Measurements from ENCODE around the gene ZNF526.
"Not testable (repeated sequence)": the region's sequence is repeated elsewhere in the genome, so short reads cannot be mapped to it uniquely, and the experiment has no call there.

ZNF526 gene

GRCh38 chr19:42247640-42248199 is 27.6 kb downstream of the ZNF526 start:
- no peak for DNase-seq (ENCODE audit: low read depth)

- DNase-seq (ENCODE audit: low read depth) = no peak
Measured at GRCh38 chr19:42248270-42249148, 28.4 kb downstream of the ZNF526 start.

GRCh38 chr19:42249149-42249750 is 29.1 kb downstream of the ZNF526 start:
- DNase-seq (ENCODE audit: low read depth) = no peak

GRCh38 chr19:42249769-42250168 is 29.7 kb downstream of the ZNF526 start:
- DNase-seq (ENCODE audit: low read depth) = no peak

GRCh38 chr19:42250183-42250665 is 30.1 kb downstream of the ZNF526 start:
- DNase-seq (ENCODE audit: low read depth) = no peak

- DNase-seq (ENCODE audit: low read depth) = no peak
Measured at GRCh38 chr19:42250666-42251531, 30.8 kb downstream of the ZNF526 start.

GRCh38 chr19:42251572-42252358 is 31.7 kb downstream of the ZNF526 start:
- DNase-seq (ENCODE audit: low read depth) = no peak

GRCh38 chr19:42252365-42253244 is 32.5 kb downstream of the ZNF526 start:
- DNase-seq (ENCODE audit: low read depth) = no peak

- no peak for DNase-seq (ENCODE audit: low read depth)
Measured at GRCh38 chr19:42253245-42254088, 33.4 kb downstream of the ZNF526 start.

GRCh38 chr19:42254089-42254849 is 34.2 kb downstream of the ZNF526 start:
- peak; percentile 68 for DNase-seq (ENCODE audit: low read depth)

GRCh38 chr19:42254850-42255765 is 35.0 kb downstream of the ZNF526 start, which contains the start of gene ERF:
Gene ERF (minus strand): TSS chr19:42255128. CDS start chr19:42254999, 129 bp downstream.
- peak; percentile 85 for DNase-seq (ENCODE audit: low read depth)

GRCh38 chr19:42255766-42256745 is 35.9 kb downstream of the ZNF526 start:
- DNase-seq (ENCODE audit: low read depth) = no peak

GRCh38 chr19:42257842-42258241 is 37.7 kb downstream of the ZNF526 start:
- DNase-seq (ENCODE audit: low read depth) = not testable (repeated sequence)

GRCh38 chr19:42261763-42262162 is 41.7 kb downstream of the ZNF526 start:
- DNase-seq (ENCODE audit: low read depth) = no peak

GRCh38 chr19:42266105-42266504 is 46.0 kb downstream of the ZNF526 start:
- not testable (repeated sequence) for DNase-seq (ENCODE audit: low read depth)
